HG03108 (cell line): ENCODE results near the gene NAA25.

Experiments used
- ATAC-seq: cut with Tn5 transposase; IDR thresholded peaks from one replicate; pipeline ENCODE4 v1.9.1; 2021; ENCODE audit warnings: moderate library complexity; ENCODE audit not compliant: unreplicated experiment

The NAA25 gene

DNA sequence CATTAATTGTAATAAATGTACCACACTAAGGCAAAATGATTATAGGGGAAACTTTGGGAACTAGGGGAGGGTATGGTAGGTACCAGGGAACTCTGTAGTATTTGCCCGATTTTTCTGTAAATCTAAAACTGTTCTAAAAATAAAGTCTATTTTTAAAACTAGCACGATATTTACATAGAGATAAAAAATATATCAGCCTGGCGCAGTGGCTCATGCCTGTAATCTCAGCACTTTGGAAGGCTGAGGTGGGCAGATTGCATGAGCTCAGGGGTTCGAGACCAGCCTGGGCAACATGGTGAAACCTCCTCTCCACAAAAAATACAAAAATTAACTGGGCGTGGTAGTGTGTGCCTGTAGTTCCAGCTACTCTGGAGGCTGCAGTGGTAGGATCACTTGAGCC, 128.0 kb downstream of the NAA25 start:
- ATAC-seq: no peak

- no peak for ATAC-seq
Observed at GRCh38 chr12:111978545-111978944, 130.0 kb downstream of the NAA25 start.

- ATAC-seq: no peak
Observed at GRCh38 chr12:111976860-111977259, 131.7 kb downstream of the NAA25 start.
